HG02798 (cell line): ENCODE data around the gene SPOCD1.

Experiments
- ATAC-seq: cut with Tn5 transposase; IDR thresholded peaks from one replicate; pipeline ENCODE4 v1.9.1; 2021; ENCODE audit warnings: mild to moderate bottlenecking; ENCODE audit not compliant: unreplicated experiment, poor library complexity

Gene SPOCD1

GRCh38 chr1:31776032-31776431, 39.8 kb downstream of the SPOCD1 start:
- ATAC-seq = no peak

DNA sequence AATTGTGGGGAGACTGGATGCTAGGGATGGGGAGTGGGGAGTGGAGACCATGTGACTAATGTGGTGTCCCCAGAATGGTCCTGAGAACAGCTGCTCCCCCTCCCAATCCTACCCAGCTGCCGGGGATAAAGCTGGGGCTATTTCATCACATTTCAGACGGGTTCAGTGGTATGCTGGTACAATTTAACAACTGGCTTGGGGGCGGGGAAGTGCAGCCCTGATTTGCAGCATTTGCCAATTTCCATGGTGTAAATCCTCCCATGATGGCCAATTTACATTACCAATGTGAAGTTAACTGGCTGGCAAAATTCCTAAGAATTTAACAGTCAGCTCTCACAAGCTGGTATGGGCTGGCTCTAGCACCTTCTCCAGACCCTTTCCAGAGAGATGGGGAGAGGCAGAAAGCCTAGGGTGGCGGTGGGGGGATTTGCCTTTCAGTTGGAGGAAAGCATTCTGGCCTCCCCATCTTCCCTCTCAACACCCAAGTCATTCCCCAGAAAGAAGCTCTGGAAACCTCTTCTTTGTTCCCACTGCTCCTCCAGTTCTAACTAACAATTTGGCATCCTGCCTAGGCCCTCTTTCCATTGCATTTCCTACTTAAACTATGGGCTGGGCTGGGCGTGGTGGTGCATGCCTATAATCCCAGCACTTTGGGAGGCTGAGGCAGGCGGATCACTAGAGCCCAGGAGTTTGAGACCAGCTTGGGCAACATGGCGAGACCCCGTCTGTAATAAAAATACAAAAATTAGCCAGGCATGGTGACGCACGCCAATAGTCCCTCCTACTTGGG, 40.4 kb downstream of the SPOCD1 start:
- no peak for ATAC-seq

DNA sequence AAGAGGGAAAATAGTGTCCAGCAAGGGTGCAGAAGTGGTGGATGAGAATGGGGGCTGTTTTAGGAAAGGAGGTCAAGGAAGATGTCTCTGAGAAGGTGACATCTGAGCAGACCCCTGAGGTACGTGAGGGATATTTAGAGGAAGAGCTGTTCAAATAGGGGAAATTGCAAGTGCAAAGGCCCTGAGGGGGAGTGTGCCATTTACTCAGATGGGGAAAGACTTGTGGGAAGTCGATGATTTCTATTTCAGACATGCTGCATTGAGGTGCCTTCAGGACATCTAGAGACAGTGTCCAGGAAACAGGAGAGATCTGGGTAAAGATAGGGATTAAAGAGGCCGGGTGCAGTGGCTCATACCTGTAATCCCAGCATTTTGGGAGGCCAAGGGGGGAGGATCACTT, 41.3 kb downstream of the SPOCD1 start:
- ATAC-seq = no peak

DNA sequence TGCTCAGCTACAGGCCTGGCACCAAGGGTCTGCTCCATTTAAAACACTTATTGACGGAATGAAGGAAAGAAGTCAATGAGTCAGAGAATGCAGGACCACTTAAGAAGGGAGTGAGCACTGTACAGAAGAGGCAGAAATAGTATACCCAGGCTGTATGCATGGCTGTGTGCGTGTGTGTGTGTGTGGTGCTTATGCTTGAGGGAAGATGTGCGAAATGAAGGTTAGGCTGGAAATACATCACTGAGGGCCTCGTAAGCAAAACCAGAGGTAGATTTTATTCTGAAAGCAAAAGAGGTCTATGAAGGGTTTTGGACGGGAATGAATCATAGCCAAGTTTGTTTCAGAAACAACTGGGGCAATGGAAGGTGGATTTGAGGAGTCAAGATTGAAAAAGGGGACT, 42.0 kb downstream of the SPOCD1 start:
- ATAC-seq = no peak

DNA sequence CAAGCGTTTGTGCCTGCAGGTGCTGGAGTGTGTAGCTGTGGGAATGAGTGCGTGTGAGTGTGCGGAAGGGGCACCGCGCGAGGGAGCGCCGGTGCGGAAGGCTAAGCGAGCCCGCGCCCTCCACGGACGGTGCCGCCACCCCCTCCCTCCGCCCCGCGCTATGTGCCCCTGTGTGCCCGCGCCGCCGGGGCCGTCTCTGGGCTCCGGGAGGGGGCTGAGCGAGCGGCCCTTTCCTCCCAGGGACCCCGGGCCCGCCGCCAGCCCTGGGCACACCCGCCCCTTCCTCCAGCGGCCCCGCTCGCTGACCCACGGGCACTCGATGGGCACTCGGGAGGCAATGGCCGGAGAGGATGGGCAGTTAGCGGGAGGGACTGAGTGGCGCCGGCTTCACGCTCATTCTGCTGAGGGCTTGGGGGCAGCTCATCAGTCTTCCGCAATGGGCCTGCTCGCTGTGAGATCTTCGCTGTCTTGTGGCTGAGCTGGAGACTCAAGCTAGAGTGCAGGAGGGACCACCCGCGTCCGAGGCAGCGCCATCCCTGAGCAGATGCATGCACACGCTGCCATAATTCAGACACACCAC, 43.1 kb downstream of the SPOCD1 start:
- no peak for ATAC-seq

GRCh38 chr1:31771891-31772668, 43.7 kb downstream of the SPOCD1 start:
- ATAC-seq = no peak

- ATAC-seq = no peak
These were observed 46.0 kb downstream of the SPOCD1 start for GRCh38 chr1:31769720-31770390.

DNA sequence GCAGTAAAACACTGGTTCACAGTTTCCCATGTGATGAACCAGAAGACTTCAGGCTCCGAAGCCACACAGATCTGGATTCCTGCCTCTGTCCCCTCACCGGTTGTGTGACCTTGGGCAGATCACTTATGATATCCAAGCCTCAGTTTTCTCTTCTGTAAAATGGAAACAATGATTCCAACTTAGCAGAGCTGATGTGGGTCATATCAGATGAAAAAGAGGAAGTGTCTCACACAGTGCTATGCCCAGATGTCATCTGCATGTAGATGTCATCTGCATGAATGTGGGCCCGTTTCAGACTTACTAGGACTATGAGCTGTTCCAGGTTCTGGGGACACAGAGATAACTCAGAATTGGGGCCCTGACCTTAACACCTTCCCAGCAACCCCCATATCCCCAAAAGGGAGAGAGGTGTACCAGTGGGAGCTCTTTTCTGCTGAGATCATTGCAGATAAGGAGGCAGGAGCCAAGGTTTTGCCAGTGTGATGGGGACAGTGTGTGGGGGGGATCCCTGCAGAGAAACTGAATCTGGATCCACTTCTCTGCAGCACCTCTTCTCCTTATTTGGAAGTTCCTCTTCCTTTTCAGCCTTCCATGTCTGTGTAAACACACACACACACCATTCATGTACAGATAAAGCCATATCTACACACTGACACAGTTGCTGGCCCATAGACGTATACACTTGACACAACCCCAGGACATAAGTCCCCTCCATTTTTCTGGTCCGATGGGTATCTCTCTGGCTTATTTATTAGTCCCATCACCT, 46.7 kb downstream of the SPOCD1 start:
- ATAC-seq = no peak

- no peak for ATAC-seq
These were observed 47.4 kb downstream of the SPOCD1 start for GRCh38 chr1:31768407-31768907.

DNA sequence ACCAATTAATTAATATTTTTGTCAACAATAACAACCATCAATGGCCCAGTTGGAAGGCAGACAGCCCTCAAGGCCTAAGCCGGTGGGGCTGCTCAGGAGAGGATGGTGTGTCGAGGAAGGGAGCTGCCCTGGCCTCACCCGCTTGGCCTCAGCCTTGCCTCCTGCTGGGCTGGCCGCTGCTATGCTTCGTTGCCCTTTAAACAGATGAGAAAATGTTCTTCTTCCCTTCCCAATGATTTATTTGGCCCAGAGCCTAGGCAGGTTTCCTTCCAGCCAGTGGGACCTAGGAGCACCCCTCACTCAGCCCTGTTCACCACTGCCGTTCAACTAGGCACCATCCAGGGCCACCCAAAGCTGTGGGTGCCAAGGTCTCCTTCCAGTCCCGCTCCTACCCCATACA, 48.6 kb downstream of the SPOCD1 start:
- ATAC-seq = no peak

DNA sequence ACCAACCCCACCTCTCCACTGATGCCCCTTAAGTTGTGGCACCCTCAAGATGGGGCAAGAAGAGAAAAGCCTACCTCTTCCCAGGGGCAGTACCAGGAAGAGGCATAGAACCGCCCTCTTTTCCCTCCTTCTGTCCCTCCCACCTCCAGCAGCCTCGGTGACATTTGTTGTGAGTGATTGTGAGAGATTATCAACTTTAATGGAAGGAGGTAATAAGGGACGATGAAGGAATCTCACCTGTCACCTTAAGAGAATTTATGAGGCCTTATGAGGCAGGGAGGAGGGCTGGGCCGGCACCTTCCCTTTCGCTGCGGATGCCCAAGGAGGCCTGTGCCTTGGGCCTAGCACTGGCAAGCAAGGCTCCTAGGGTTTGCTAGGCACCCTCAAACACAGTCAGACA, 50.3 kb downstream of the SPOCD1 start:
- ATAC-seq = no peak

DNA sequence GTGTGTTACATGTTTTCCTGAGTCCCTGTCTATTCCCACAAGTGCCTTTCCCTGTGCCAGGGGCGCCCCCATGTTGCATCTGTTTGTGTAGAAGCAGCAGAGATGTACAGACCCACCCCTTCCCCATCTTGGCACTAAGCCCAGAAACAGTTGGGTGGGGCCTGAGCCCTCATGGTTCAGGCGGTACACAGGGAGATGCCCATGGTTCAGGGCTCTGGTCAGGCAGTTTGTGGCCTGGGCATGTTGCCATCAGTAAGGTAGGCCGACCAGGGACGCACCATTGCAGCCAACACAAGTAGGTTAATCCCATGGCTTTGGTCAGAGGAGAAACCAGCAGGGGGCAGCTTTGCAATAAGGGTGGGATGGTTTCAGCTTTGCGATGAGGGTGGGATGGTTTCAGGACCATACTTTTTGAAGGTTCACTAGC, 50.8 kb downstream of the SPOCD1 start:
- ATAC-seq = no peak

DNA sequence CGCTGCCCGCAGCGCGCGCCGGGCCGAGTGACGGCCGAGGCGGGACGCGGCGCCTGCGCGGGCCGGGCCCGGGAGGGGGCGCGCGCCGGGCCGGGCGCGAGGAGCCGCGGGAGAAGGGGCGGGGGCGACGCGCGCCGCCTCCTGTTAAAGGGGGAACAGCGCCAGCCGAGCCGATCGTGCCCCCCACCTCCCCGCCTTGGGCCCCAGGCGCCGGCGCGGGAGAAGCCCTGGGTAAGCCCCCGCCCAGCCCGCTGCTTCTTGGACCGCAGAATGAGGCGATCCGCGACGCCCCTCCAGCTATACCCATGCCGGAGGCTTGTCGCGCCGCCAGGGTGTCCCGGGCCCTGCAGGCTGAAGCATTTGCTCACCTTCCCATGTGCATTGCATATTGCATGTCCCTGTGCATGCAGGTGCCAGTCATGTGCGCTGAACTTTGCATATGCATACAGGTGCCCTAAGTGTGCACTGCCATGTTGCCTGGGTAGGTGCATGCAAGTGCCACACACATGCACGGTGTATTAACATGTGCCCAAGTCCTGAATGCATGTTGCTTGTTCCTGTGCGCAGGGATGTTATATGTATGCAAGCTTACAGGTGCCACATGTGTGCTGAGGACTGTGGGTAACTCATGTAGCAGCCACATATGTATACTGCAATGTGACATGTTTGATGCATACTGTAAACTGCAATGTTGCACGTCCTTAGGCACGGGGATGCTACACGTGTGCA, 51.3 kb downstream of the SPOCD1 start, which contains the start of gene ADGRB2:
Gene ADGRB2, minus strand, starts transcription at position 29 of the 729 bp plus-strand sequence. CDS start 7,119 bp downstream, outside the sequence.
- ATAC-seq = no peak

GRCh38 chr1:31763671-31764311, 52.0 kb downstream of the SPOCD1 start:
- ATAC-seq = no peak

DNA sequence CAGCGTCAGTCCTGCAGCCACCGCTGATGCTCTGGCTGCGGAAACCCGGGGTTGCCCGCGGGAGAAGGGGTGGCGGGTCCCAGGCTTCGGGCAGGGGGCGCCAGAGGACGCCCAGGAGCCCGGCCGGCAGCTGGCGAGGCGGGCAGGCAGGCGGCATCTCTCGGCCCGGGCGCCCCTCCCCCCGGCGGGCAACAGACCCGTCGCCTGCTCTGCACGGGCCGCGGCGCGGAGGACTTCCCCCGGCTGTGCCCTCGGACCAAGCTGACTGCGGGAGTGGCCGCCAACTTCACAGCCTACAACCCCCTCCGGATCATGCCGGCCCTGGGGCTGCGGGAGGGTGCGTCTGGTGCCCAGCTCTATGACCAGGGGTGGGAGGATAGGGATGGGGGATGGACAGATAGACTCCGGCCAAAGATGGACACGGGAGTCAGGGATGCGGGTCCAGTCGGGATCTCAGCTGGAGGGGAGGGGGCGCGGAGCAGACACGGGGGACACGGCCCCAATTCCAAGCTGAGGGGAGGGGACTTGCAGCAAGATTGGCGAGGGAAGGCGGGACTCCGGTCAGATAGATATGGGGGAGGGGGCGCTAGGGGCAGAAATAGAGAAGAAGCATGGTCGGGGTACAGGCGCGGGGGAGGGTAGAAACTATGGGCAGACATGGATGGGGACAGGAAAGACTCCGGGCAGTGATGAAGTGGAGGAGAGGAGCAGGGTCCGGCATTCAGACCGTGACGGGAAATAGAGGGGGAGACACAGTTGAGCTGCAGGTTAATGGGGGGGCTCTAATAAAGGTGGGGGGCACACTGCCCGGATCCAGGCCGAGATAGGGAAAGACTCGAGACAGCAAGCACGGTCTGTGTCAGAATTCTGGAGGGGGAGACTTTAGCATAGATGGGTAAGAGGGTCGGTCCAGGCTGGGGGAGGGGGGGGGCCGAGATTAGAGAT, 52.8 kb downstream of the SPOCD1 start:
- ATAC-seq = no peak

DNA sequence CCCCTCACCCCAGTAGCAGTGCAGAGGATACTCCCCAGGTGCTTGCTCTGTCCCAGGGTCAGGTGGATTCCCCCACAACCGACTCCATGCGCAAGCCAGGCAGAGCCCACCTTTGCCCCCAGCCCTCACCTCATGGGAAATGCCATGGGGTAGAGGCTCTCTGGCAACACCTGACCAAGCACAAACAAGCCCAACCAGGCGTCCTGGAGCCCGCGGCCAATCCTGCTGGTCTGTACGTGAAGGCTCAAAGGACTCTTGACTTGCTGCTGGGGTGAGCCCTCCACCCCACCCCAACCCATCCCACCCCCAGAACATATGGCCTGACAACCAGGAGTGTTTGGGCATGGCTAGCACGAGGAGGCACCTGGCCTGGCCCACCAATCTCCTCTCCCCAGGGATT, 53.5 kb downstream of the SPOCD1 start:
- no peak for ATAC-seq

- no peak for ATAC-seq
These were observed 53.9 kb downstream of the SPOCD1 start for GRCh38 chr1:31761883-31762282.
